Keratinocyte (primary cell): ENCODE measurements around the gene SCYGR3. TPM values are rescaled to one million over a fixed set of nuclear protein-coding genes. Genes with fewer than 3 reads are reported as not detected.

Source experiments
- DNase-seq: peaks from one replicate; pipeline ENCODE4 v3.0.0-alpha.2; 2011; ENCODE audit warnings: low read depth, missing footprints, low spot score
- FAIRE-seq: peaks from 2 replicates; lab custom pipeline; 2011; peaks lifted over from hg19 to GRCh38; lab: Jason Lieb, UNC
- H2AFZ ChIP-seq: 2 replicates; pipeline ENCODE4 v1.6.0; 2012; ENCODE audit warnings: low read length, control low read depth, inconsistent platforms; ENCODE audit not compliant: control insufficient read depth
- H3K27ac ChIP-seq: 2 replicates; pipeline ENCODE4 v1.5.1; 2011; ENCODE audit warnings: low read length; ENCODE audit not compliant: control insufficient read depth, insufficient read depth
- H3K27me3 ChIP-seq: 3 replicates; pipeline ENCODE4 v1.6.0; 2011; ENCODE audit warnings: low read length; ENCODE audit not compliant: control insufficient read depth, insufficient read depth; ENCODE audit errors: extremely low read depth
- H3K36me3 ChIP-seq, 2 experiments: 2 replicates in 1 of 2; 3 replicates in 1 of 2; pipeline ENCODE4 v1.5.1; 2011; ENCODE audit warnings: low read length in 2 of 2, mild to moderate bottlenecking in 1 of 2; ENCODE audit not compliant: control insufficient read depth in 2 of 2, insufficient read depth in 2 of 2; ENCODE audit errors: extremely low read depth in 1 of 2
- H3K4me1 ChIP-seq: 3 replicates; pipeline ENCODE4 v1.5.1; 2011; ENCODE audit warnings: low read length; ENCODE audit not compliant: control insufficient read depth, insufficient read depth; ENCODE audit errors: extremely low read depth
- H3K4me2 ChIP-seq: 3 replicates; pipeline ENCODE4 v1.6.0; 2011; ENCODE audit warnings: low read depth, low read length; ENCODE audit not compliant: control insufficient read depth, insufficient read depth; ENCODE audit errors: extremely low read depth
- H3K4me3 ChIP-seq, 3 experiments: fragments of 200-600 bp in 1 of 3; sonication (generic) in 1 of 3; 2 replicates in 2 of 3; 3 replicates in 1 of 3; pipeline ENCODE4 v1.5.1; 2011 to 2016; ENCODE audit warnings: low read length in 3 of 3, mild to moderate bottlenecking in 3 of 3, control low read depth in 2 of 3, inconsistent platforms in 1 of 3, low read depth in 1 of 3, mixed read lengths in 1 of 3, mixed run types in 1 of 3, moderate library complexity in 1 of 3; ENCODE audit not compliant: control insufficient read depth in 2 of 3, insufficient read depth in 2 of 3; ENCODE audit errors: extremely low read depth in 1 of 3
- H3K79me2 ChIP-seq: 2 replicates; pipeline ENCODE4 v1.6.0; 2012; ENCODE audit warnings: low read length; ENCODE audit not compliant: control insufficient read depth, insufficient read depth
- H3K9ac ChIP-seq: 3 replicates; pipeline ENCODE4 v1.6.0; 2011; ENCODE audit warnings: low read length; ENCODE audit not compliant: control insufficient read depth, insufficient read depth; ENCODE audit errors: extremely low read depth
- H3K9me1 ChIP-seq: 3 replicates; pipeline ENCODE4 v1.6.0; 2011; ENCODE audit warnings: low read length; ENCODE audit not compliant: control insufficient read depth, insufficient read depth; ENCODE audit errors: extremely low read depth
- H3K9me3 ChIP-seq: 2 replicates; pipeline ENCODE4 v1.5.1; 2012; ENCODE audit warnings: low read depth, low read length; ENCODE audit not compliant: control insufficient read depth
- H4K20me1 ChIP-seq: 3 replicates; pipeline ENCODE4 v1.6.0; 2011; ENCODE audit warnings: low read length; ENCODE audit not compliant: control insufficient read depth, insufficient read depth; ENCODE audit errors: extremely low read depth
- EZH2 ChIP-seq: IDR thresholded peaks from one replicate; pipeline ENCODE4 v1.6.1; 2012; ENCODE audit warnings: inconsistent platforms, mild to moderate bottlenecking, low read length, moderate library complexity
- dilution Hi-C: fragments of 300-500 bp; cut with MboI; formaldehyde crosslinking; loops from one replicate; pipeline ENCODE4 v1.7.0; 2020; ENCODE audit warnings: low sequenced_read_pairs; ENCODE audit not compliant: extremely low pct_ligation_motif_present
- polyA plus RNA-seq, 5 experiments: library from polyadenylated mRNA; depleted of rRNA in 3 of 5; stranded (reverse) in 3 of 5; stranded (forward) in 1 of 5; unstranded in 1 of 5; fragments of >200 nt; gene quantifications; 1 replicate in 1 of 5; 2 replicates in 3 of 5; 3 replicates in 1 of 5; pipeline versions ENCODE4 v1.2.1 to v1.2.3, GENCODE V29; 2011 to 2012; ENCODE audit warnings: missing spikeins in 2 of 5, low read depth in 1 of 5, low replicate concordance in 1 of 5
- TF ChIP-seq, protein P1 (sequence below), 3 experiments: IDR thresholded peaks in 1 of 3; conservative IDR thresholded peaks in 1 of 3; optimal IDR thresholded peaks in 1 of 3; 2 replicates in 2 of 3; 3 replicates in 1 of 3; pipeline versions ENCODE3 to v1.5.1; 2011; ENCODE audit warnings: low read length in 3 of 3, mild to moderate bottlenecking in 3 of 3, moderate library complexity in 2 of 3, control low read depth in 1 of 3, inconsistent platforms in 1 of 3; ENCODE audit not compliant: insufficient read depth in 2 of 3; ENCODE audit errors: extremely low read depth in 1 of 3

Gene SCYGR3
- polyA plus RNA-seq, 1 donor (not counting 4 experiments of a cell fraction or from before 2014, with no cell fraction given) = not detected

DNA sequence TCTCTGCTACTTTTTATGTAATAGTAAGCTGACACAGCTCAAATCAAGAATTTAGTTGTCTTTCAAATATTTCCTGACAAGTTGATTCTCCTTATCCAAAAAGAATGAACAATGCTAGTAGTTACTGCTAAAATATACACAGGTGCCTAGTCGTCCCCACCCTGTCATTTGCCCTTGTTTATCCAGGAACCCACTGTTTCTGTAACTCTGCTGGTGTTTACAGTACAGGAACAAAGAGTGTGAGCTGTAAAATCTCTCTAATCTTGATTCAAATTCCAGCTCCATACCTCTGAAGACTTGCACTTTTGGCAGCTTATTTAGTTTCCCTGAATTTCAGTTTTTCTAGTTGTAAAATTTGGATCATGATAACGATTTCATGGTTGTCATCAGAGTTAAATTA lies 37.1 kb downstream of the SCYGR3 start:
- Histone ChIP-seq H3K9ac (no peak overlapping the region), H3K4me2 (no peak overlapping the region), H3K79me2 (no peaks in the 10 kb centered on the region), H3K9me1 (no peaks in the 10 kb centered on the region), H3K27me3 (no peaks in the 10 kb centered on the region), H4K20me1 (no peaks in the 10 kb centered on the region), H3K9me3 (peaks cover 2% of the 10 kb centered on the region), H2AFZ (no peak overlapping the region), H3K4me1 (no peaks in the 10 kb centered on the region), H3K4me3 (no peak overlapping the region), H3K36me3 (no peaks in the 10 kb centered on the region), H3K27ac (no peak overlapping the region)
- FAIRE-seq = no peak
- dilution Hi-C loops = no loop called here
- TF ChIP-seq EZH2 = no peak
- TF ChIP-seq, protein P1, sequence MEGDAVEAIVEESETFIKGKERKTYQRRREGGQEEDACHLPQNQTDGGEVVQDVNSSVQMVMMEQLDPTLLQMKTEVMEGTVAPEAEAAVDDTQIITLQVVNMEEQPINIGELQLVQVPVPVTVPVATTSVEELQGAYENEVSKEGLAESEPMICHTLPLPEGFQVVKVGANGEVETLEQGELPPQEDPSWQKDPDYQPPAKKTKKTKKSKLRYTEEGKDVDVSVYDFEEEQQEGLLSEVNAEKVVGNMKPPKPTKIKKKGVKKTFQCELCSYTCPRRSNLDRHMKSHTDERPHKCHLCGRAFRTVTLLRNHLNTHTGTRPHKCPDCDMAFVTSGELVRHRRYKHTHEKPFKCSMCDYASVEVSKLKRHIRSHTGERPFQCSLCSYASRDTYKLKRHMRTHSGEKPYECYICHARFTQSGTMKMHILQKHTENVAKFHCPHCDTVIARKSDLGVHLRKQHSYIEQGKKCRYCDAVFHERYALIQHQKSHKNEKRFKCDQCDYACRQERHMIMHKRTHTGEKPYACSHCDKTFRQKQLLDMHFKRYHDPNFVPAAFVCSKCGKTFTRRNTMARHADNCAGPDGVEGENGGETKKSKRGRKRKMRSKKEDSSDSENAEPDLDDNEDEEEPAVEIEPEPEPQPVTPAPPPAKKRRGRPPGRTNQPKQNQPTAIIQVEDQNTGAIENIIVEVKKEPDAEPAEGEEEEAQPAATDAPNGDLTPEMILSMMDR (optimal IDR thresholded peaks at IDR 0.05 in 1 of 3, IDR thresholded peaks at IDR 0.05 in 1 of 3, conservative IDR thresholded peaks at IDR 0.05 in 1 of 3; ENCODE audit: extremely low read depth in 1 of 3, insufficient read depth in 2 of 3, low read length in 3 of 3) = no peak
- no peak for DNase-seq

DNA sequence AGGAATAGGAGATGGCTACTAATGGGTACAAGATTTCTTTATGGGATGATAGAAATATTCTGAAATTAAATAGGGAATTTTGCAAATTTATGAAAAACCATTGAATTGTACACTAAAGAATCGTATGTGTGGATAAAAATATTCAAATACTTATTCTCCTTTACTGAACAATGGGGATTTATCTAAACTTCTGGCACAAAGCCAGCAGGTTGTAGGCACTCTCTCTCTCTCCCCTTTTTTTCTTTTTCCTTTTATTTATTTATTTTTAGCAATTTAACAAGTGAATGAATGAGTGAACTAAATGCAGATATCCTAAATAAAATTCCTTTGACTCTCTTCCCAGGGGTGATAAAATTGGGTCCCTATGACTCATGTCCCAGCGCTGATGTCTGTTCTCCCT lies 37.8 kb downstream of the SCYGR3 start:
- H3K36me3 ChIP-seq = no peaks in the 10 kb centered on the region
- dilution Hi-C loops = no loop called here
- H4K20me1 ChIP-seq = no peaks in the 10 kb centered on the region
- no peaks in the 10 kb centered on the region for H3K9me3 ChIP-seq
- no peak overlapping the region for H3K4me3 ChIP-seq
- no peaks in the 10 kb centered on the region for H3K4me1 ChIP-seq
- no peak overlapping the region for H3K9ac ChIP-seq
- FAIRE-seq = no peak
- no peak for DNase-seq
- H3K79me2 ChIP-seq = no peaks in the 10 kb centered on the region
- no peaks in the 10 kb centered on the region for H3K27me3 ChIP-seq
- H3K9me1 ChIP-seq = no peaks in the 10 kb centered on the region
- H3K27ac ChIP-seq = no peak overlapping the region
- TF ChIP-seq, protein P1 (optimal IDR thresholded peaks at IDR 0.05 in 1 of 3, IDR thresholded peaks at IDR 0.05 in 1 of 3, conservative IDR thresholded peaks at IDR 0.05 in 1 of 3; ENCODE audit: extremely low read depth in 1 of 3, insufficient read depth in 2 of 3, low read length in 3 of 3) = no peak
- TF ChIP-seq EZH2 = no peak
- H3K4me2 ChIP-seq = no peak overlapping the region
- H2AFZ ChIP-seq = no peak overlapping the region
